Body of pancreas (tissue), 4 donors: ENCODE results near the gene UQCC2.

Experiments used
- CTCF ChIP-seq, 7 experiments: fragments of 450-650 bp in 4 of 7; fragments of 200-600 bp in 3 of 7; sonication (generic) in 3 of 7; IDR thresholded peaks; one replicate each; pipeline ENCODE4 v1.5.1; 2016 to 2019; ENCODE audit warnings: antibody characterized with exemption in 7 of 7
- POLR2A ChIP-seq, 3 donors: fragments of 450-650 bp; IDR thresholded peaks; one replicate each; pipeline ENCODE4 v1.6.1; 2016; ENCODE audit warnings: antibody characterized with exemption in 3 of 3, mild to moderate bottlenecking in 2 of 3

- no peak for TF ChIP-seq CTCF (IDR thresholded peaks at IDR 0.05)
- no peak for TF ChIP-seq POLR2A (IDR thresholded peaks at IDR 0.05)
Observed at GRCh38 chr6:33732817-33733708, 21.6 kb upstream of the UQCC2 start.
